Hematopoietic multipotent progenitor cell (in vitro differentiated cells): ENCODE data around the gene CREB3L2. TPM values are rescaled to one million over a fixed set of nuclear protein-coding genes. Genes with fewer than 3 reads are reported as not detected.

Experiments
- DNase-seq, 3 donors: peaks; one replicate each; pipeline ENCODE4 v3.0.0-alpha.2; 2011 to 2015; ENCODE audit warnings: low read depth in 2 of 3, low spot score in 2 of 3
- total RNA-seq: library from RNA; depleted of rRNA; stranded (reverse); fragments of >200 nt; gene quantifications from one replicate; pipeline ENCODE4 v1.2.3, GENCODE V29; 2012

Gene CREB3L2
- total RNA-seq, 1 donor, result 25.0 TPM

DNA sequence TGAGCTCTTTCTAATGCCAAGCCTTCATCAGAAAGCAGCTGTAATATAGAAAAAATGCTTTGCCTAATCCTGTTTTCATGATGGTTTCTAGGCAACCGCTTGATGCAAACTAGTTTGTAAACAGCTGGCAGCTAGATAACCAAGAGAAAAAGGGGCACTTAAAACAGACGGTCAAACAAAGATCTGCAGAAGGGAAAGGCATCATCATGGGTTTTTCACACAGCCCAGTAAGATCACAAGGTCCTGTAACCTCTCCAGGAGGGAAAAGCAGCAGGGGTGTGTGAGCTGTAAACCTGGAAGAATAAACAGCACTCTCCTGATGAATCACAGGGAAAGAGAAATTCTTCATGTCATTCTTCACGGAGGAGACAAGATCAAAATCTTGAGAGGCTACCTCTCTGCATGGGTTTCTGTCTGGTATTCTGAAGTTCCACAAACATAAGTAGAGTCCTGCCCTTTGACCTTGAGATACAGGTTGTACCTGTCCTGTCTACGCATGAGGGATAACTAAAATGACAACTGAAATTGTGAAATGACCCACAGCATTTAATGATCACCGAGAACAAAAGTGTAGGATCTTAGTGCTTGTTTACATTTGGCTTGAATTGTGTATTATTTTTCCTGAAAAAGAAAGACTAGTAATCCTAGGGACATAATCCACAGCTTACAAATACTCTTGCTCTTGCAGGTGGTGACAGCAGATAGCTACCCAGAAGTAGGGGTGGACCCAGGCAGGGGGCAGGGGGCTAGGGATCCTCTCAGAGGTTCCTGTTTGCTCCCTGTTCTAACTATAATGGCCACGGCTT, 48.0 kb downstream of the CREB3L2 start:
- peak in 2 of 3 donors; percentile 33 to 59 for DNase-seq

GRCh38 chr7:137953043-137953664, 48.7 kb downstream of the CREB3L2 start:
- DNase-seq, result no peak

DNA sequence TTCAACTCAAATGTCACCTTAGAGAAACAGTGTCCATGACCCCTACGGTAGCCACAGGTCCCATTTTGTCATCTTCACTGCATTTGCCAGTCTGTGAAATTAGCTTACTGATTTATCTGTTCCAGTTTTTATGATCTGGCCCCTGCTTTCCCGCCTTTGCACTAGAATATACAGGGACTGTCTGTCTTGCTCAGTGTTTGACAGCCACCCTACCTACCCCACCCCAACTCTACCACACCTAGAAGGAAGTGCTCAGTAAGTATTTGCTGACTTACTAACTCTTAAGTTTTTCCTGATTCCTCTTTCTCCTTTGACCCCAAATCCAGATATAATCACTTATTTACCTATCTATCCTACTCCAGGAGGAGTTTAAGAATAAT, 49.5 kb downstream of the CREB3L2 start:
- DNase-seq, result no peak

GRCh38 chr7:137951700-137952425, 50.0 kb downstream of the CREB3L2 start:
- no peak for DNase-seq

DNA sequence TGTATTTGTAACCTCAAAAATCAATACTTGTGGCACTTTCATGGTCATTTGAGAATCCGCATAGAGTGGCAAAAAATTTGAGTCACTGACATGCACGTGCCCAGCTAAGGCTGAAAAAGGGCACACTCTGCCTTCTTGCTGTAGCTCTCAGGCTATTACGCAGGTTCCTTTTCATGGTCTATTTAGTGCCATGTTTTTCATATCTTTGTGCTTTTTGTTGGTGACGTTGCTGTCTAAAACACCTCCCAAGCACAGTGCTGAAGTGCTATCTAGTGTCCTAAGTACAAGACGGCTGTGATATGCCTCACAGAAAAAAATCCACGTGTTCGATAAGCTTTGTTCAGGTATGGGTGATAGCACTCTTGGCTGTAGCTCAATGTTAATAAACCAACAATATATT, 50.9 kb downstream of the CREB3L2 start:
- no peak for DNase-seq

DNA sequence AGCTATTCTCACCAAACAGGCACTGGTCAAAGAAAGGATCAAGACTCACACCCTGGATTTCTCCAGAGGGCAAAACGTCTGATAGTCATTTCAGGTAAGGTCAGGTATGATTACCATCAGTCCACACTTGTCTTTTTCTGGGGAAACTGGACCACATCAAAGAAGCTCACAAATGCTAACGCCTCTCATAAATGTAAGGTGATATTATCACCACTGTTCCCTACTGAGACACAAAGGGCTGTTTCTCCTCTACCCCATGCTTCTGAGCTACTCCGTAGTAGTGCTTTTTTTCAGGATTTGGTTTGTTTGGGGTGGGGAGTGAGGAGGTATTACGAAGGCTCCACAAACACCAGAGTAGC, 51.6 kb downstream of the CREB3L2 start:
- no peak for DNase-seq

DNA sequence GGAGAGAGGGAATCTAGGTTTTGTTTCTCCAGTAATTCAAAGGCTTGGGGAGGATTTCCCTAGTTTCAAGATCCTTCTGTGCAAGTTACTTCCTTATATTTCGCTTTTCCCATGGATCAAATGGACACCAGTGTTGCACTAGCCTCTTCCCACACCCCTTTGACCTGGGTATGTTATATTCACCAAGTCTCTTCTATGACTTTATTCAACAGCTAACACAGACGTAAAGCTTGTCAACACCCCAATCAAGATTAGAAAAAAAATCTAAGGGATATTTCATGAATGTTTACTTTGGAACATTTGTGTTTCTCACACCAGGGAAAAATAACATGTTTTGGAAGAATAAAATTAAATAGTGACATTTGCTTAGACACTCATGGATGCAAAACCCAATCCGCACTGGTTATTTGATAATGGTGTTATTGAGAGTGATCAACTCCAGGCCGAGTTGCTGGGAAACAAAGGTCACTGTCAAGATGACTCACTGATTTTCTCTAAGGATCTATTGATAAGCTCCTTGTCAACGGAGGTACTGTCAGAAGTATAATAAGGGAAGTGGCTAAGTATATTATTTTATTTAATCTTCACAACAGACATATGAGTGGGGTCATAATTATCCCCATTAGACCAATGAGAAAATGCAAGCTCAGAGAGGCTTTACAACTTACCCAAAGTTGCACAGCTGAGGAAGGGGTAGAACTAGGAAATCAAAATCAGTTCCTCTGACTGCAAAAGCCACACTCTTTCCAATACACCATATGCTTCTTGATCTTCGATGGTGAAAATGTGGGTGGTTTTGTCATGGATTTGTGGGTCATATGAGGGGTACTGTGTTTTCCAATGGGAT, 52.2 kb downstream of the CREB3L2 start:
- no peak for DNase-seq

DNA sequence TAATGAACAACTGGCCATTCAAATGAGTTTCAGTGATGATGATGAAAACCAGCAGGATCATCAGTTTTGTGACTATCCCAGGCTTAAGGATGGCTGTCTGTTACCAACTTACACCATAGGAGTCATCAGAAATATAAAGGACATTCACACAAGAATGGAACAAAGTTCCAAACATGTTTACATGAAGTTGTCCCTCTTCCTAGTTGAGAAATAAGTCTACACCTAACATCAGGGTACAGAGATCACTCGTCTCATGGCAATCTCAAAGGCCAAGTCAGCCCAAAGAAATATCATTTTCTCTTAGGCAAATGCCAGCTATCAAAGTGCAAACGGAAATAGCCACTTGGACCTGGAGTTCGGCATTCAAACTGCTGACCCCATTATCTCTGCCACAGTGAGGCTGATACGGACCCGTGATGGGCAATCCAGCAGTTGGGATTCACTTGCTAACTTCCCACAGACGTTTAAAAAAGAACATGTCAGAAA, 53.0 kb downstream of the CREB3L2 start:
- no peak for DNase-seq

- DNase-seq, result no peak
Measured at GRCh38 chr7:137948083-137948844, 53.6 kb downstream of the CREB3L2 start.

- DNase-seq, result no peak
Measured at GRCh38 chr7:137947046-137947445, 54.8 kb downstream of the CREB3L2 start.

- no peak for DNase-seq
Measured at GRCh38 chr7:137946011-137946410, 55.9 kb downstream of the CREB3L2 start.

DNA sequence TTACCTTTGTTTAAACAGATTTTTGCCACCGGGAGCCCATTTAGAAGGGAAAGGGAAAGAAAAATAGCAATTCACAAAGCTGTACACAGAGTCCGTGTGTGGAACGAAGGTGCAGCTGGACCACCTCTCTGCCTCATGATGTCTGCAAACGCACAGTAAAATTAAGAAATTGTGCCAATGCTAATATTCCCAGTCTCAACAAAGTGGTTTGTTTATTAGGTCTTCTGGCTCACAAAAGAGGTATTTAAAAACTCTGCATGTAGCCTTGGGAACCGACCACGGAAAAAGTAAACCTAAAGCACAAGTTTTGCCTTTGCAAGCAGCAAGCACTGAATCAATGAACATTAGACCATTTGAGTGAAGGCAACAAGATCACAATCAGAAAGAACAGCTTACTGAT, 57.7 kb downstream of the CREB3L2 start:
- DNase-seq, result no peak

DNA sequence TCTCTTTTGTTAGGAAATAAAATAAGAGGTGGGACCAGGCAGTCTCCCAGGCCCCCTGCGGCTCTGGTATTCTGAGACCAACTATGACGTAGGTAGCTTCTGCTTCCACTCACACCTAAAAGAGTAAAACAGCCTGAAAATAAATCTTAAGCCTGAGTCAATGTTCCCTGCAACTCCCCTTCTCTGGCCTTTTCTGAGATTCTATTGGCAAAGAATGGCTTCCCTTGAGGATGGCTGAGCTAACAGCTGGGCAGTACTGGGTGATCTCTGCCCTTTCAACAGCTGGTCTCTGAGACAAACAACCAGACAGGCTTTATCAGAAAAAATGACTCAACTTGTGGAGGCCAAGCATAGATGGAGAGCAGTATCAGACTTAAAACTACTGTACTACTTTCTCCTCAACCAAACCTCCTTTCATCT, 58.7 kb downstream of the CREB3L2 start:
- no peak for DNase-seq

GRCh38 chr7:137942484-137943115, 59.3 kb downstream of the CREB3L2 start:
- no peak for DNase-seq

GRCh38 chr7:137940656-137941518, 61.0 kb downstream of the CREB3L2 start:
- no peak for DNase-seq

GRCh38 chr7:137940218-137940617, 61.7 kb downstream of the CREB3L2 start:
- no peak for DNase-seq

DNA sequence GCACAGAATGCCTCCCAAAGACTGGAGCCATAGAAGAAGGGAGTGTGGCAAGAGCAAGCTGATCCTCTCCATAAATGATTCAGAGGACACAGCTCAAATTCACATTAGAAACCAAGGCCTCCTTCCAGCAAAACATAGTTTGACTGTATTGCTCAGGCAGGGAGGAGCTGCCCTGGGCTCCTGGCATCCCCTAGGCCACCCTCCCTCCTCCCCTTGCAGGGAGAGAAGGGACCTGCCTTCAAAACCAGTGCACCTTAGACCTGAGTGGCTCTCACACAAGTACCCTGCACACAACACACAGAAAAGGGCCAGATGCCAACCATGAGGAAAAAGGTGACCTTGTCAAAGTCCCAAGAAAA, 64.7 kb downstream of the CREB3L2 start:
- no peak for DNase-seq

- no peak for DNase-seq
Measured at GRCh38 chr7:137936509-137937201, 65.2 kb downstream of the CREB3L2 start.
